ENCODE results near the gene SETD1B. TPM values are rescaled to one million over a fixed set of nuclear protein-coding genes. Genes with fewer than 3 reads are reported as not detected.

Gene SETD1B
- total RNA-seq, 1 donor from 2014 or later, result 1.8 TPM

DNA sequence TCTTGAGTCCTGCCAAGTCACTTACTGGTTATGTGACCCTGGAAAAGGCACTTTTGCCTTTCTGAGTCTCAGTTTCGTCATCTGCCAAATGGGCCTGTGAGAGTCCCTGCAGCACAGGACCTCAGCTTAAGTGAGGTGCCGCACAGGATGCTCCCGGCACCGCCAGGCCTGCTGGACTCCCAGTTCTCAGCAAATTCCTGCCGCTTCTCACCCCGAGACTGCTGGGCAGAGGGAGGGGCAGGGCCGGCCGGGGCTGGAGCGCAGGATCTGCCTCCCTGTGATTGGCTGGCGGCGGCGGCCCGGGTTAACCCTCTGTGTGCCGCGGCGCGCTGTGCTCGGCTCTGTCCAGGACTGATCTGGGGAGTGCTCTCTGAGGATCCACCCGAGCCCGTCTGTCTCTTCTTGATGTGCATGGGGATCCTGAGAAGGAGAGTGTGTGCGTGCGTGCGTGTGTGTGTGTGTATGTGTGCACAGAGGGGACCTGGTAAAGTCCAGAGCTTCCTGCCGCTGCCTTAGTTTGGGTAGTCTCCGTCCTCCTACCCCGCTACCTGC is 8.6 kb downstream of the SETD1B start:
- peaks cover 52% of the 10 kb centered on the region for H4K20me1 ChIP-seq (ENCODE audit: low read depth)
- DNase-seq (ENCODE audit: low spot score), result peak; percentile 88
- peaks cover 4% of the 10 kb centered on the region for H3K27me3 Mint-ChIP-seq (ENCODE audit: insufficient read depth, low read depth)
- H3K27ac Mint-ChIP-seq, result no peak overlapping the region
- H3K36me3 Mint-ChIP-seq, result peaks cover 25% of the 10 kb centered on the region
- no peaks in the 10 kb centered on the region for H3K36me3 ChIP-seq
- H3K4me1 Mint-ChIP-seq, result peaks cover 25% of the 10 kb centered on the region
- peaks cover 16% of the 10 kb centered on the region for H3F3A ChIP-seq (ENCODE audit: low read depth)
- peak overlapping the region; percentile 84 for H3K4me3 Mint-ChIP-seq
- no peaks in the 10 kb centered on the region for H3K9me3 Mint-ChIP-seq
- no peaks in the 10 kb centered on the region for H3K9me3 ChIP-seq (ENCODE audit: low read depth)
- peaks cover 71% of the 10 kb centered on the region for H3K79me2 ChIP-seq (ENCODE audit: low read depth)
- H3K27ac ChIP-seq, result no peak overlapping the region
- no peak for TF ChIP-seq EZH2 (IDR thresholded peaks at IDR 0.05)
- peaks cover 16% of the 10 kb centered on the region for H3K4me1 ChIP-seq
- peak overlapping the region; percentile 60 for H3K4me3 ChIP-seq
- H3K9ac ChIP-seq, result no peak overlapping the region
- H3K27me3 ChIP-seq, result no peaks in the 10 kb centered on the region
- H3K4me2 ChIP-seq, result peak overlapping the region; percentile 77
- H2AFZ ChIP-seq (replicated peaks), result no peak overlapping the region

- peaks cover 23% of the 10 kb centered on the region for H3K4me1 Mint-ChIP-seq
- no peak for DNase-seq (ENCODE audit: low spot score)
- Histone ChIP-seq H3K9ac (no peak overlapping the region), H3K36me3 (no peaks in the 10 kb centered on the region), H3K4me1 (peaks cover 16% of the 10 kb centered on the region), H3K4me2 (peak overlapping the region; percentile 77), H3F3A (ENCODE audit: low read depth) (peaks cover 16% of the 10 kb centered on the region), H2AFZ (replicated peaks) (no peak overlapping the region), H3K4me3 (peak overlapping the region; percentile 60), H3K27ac (no peak overlapping the region), H3K27me3 (no peaks in the 10 kb centered on the region), H4K20me1 (ENCODE audit: low read depth) (peaks cover 46% of the 10 kb centered on the region), H3K9me3 (ENCODE audit: low read depth) (no peaks in the 10 kb centered on the region), H3K79me2 (ENCODE audit: low read depth) (peaks cover 63% of the 10 kb centered on the region)
- H3K9me3 Mint-ChIP-seq, result no peaks in the 10 kb centered on the region
- H3K27me3 Mint-ChIP-seq (ENCODE audit: insufficient read depth, low read depth), result peaks cover 2% of the 10 kb centered on the region
- TF ChIP-seq EZH2 (IDR thresholded peaks at IDR 0.05) (no peak), EZH2phosphoT487 (IDR thresholded peaks at IDR 0.05) (no peak)
- TF ChIP-seq, protein P1, sequence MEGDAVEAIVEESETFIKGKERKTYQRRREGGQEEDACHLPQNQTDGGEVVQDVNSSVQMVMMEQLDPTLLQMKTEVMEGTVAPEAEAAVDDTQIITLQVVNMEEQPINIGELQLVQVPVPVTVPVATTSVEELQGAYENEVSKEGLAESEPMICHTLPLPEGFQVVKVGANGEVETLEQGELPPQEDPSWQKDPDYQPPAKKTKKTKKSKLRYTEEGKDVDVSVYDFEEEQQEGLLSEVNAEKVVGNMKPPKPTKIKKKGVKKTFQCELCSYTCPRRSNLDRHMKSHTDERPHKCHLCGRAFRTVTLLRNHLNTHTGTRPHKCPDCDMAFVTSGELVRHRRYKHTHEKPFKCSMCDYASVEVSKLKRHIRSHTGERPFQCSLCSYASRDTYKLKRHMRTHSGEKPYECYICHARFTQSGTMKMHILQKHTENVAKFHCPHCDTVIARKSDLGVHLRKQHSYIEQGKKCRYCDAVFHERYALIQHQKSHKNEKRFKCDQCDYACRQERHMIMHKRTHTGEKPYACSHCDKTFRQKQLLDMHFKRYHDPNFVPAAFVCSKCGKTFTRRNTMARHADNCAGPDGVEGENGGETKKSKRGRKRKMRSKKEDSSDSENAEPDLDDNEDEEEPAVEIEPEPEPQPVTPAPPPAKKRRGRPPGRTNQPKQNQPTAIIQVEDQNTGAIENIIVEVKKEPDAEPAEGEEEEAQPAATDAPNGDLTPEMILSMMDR (IDR thresholded peaks at IDR 0.05), result no peak
- peak overlapping the region; percentile 84 for H3K4me3 Mint-ChIP-seq
- H3K36me3 Mint-ChIP-seq, result peaks cover 30% of the 10 kb centered on the region
- no peak overlapping the region for H3K27ac Mint-ChIP-seq
Measured at GRCh38 chr12:121812921-121813896, 9.4 kb downstream of the SETD1B start.

DNA sequence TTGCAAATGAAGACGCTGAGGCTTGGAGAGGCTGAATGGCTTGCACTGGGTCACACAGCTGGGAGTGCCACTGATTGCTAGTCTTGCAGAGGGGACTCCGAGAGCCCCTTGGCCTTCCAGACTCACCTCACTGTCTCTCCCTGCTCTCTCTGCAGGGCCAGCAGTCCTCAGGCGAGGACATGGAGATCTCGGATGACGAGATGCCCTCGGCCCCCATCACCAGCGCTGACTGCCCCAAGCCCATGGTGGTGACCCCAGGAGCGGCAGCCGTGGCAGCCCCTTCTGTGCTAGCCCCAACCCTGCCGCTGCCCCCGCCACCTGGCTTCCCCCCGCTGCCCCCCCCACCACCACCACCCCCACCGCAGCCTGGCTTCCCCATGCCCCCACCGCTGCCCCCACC is 10.1 kb downstream of the SETD1B start:
- Histone ChIP-seq H4K20me1 (ENCODE audit: low read depth) (peaks cover 46% of the 10 kb centered on the region), H3K27me3 (no peaks in the 10 kb centered on the region), H3K9ac (no peak overlapping the region), H3K4me1 (peaks cover 16% of the 10 kb centered on the region), H3F3A (ENCODE audit: low read depth) (peaks cover 16% of the 10 kb centered on the region), H3K36me3 (no peaks in the 10 kb centered on the region), H3K27ac (no peak overlapping the region), H2AFZ (replicated peaks) (no peak overlapping the region), H3K9me3 (ENCODE audit: low read depth) (no peaks in the 10 kb centered on the region), H3K4me2 (no peak overlapping the region), H3K4me3 (no peak overlapping the region), H3K79me2 (ENCODE audit: low read depth) (peaks cover 55% of the 10 kb centered on the region)
- peaks cover 23% of the 10 kb centered on the region for H3K4me1 Mint-ChIP-seq
- peaks cover 27% of the 10 kb centered on the region for H3K36me3 Mint-ChIP-seq
- H3K9me3 Mint-ChIP-seq, result no peaks in the 10 kb centered on the region
- H3K27me3 Mint-ChIP-seq (ENCODE audit: insufficient read depth, low read depth), result peaks cover 2% of the 10 kb centered on the region
- TF ChIP-seq, protein P1 (IDR thresholded peaks at IDR 0.05), result no peak
- H3K27ac Mint-ChIP-seq, result no peak overlapping the region
- no peak overlapping the region for H3K4me3 Mint-ChIP-seq
- no peak for DNase-seq (ENCODE audit: low spot score)
